Peyer's patch (tissue), 4 donors: Measurements from ENCODE around the gene THRAP3.

Source experiments
- CTCF ChIP-seq, 6 experiments: fragments of 450-650 bp in 4 of 6; fragments of 200-600 bp in 2 of 6; sonication (generic) in 1 of 6; IDR thresholded peaks; one replicate each; pipeline ENCODE4 v1.5.1; 2017 to 2019; ENCODE audit warnings: antibody characterized with exemption in 6 of 6, mild to moderate bottlenecking in 3 of 6, moderate library complexity in 1 of 6
- POLR2A ChIP-seq, 2 donors: fragments of 450-650 bp; IDR thresholded peaks; one replicate each; pipeline ENCODE4 v1.5.1; 2017; ENCODE audit warnings: antibody characterized with exemption in 2 of 2, mild to moderate bottlenecking in 2 of 2, moderate library complexity in 2 of 2

- TF ChIP-seq CTCF (IDR thresholded peaks at IDR 0.05) (no peak), POLR2A (IDR thresholded peaks at IDR 0.05) (no peak)
These were observed 12.9 kb upstream of the THRAP3 start for GRCh38 chr1:36211307-36211706.
